WERI-Rb-1 (cell line): ENCODE measurements around the gene GAPDHS.

Source experiments
- DNase-seq: peaks from one replicate; pipeline ENCODE4 v3.0.0-alpha.2; 2020
- H3K27ac ChIP-seq: fragments of 250-450 bp; sonication (Bioruptor Pico); 2 replicates; pipeline ENCODE4 v1.5.1; 2020; ENCODE audit warnings: mild to moderate bottlenecking, moderate library complexity
- H3K27me3 ChIP-seq: fragments of 250-450 bp; sonication (Bioruptor Pico); 2 replicates; pipeline ENCODE4 v1.5.1; 2021; ENCODE audit warnings: mild to moderate bottlenecking, low read depth, moderate library complexity; ENCODE audit not compliant: insufficient read depth, severe bottlenecking
- H3K36me3 ChIP-seq: fragments of 250-450 bp; sonication (Bioruptor Pico); 2 replicates; pipeline ENCODE4 v1.5.1; 2020; ENCODE audit warnings: mild to moderate bottlenecking, moderate library complexity
- H3K4me3 ChIP-seq: 2 replicates; pipeline ENCODE4 v1.5.1; 2011; ENCODE audit warnings: low read depth, mild to moderate bottlenecking, control low read depth, low read length
- H3K9me3 ChIP-seq: fragments of 250-450 bp; sonication (Bioruptor Pico); 2 replicates; pipeline ENCODE4 v1.5.1; 2021; ENCODE audit warnings: mild to moderate bottlenecking, moderate library complexity; ENCODE audit not compliant: severe bottlenecking
- TF ChIP-seq, protein P1 (sequence below): IDR thresholded peaks from 2 replicates; pipeline ENCODE4 v1.5.1; 2011; ENCODE audit warnings: low read depth, mild to moderate bottlenecking, control low read depth, inconsistent platforms, low read length

GAPDHS gene

DNA sequence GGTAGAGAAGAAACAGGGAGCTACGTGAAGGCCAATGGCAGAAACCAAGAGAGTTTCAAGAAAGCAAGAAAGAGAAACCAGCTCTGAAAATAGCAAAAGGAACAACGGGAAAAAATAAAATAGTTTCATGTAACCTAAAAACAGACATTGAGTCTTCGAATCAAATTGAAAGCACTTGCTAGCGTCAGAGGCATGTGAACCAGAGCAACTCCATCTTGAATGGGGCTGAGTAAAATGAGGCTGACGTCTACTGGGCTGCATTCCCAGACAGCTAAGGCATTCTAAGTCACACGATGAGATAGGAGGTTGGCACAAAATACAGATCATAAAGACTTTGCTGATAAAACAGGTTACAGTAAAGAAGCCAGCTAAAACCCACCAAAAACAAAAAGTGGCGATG is 45.5 kb downstream of the GAPDHS start:
- Histone ChIP-seq H3K9me3 (peaks cover 13% of the 10 kb centered on the region), H3K27ac (no peak overlapping the region), H3K27me3 (no peaks in the 10 kb centered on the region), H3K36me3 (no peaks in the 10 kb centered on the region), H3K4me3 (no peak overlapping the region)
- DNase-seq: no peak
- TF ChIP-seq, protein P1, sequence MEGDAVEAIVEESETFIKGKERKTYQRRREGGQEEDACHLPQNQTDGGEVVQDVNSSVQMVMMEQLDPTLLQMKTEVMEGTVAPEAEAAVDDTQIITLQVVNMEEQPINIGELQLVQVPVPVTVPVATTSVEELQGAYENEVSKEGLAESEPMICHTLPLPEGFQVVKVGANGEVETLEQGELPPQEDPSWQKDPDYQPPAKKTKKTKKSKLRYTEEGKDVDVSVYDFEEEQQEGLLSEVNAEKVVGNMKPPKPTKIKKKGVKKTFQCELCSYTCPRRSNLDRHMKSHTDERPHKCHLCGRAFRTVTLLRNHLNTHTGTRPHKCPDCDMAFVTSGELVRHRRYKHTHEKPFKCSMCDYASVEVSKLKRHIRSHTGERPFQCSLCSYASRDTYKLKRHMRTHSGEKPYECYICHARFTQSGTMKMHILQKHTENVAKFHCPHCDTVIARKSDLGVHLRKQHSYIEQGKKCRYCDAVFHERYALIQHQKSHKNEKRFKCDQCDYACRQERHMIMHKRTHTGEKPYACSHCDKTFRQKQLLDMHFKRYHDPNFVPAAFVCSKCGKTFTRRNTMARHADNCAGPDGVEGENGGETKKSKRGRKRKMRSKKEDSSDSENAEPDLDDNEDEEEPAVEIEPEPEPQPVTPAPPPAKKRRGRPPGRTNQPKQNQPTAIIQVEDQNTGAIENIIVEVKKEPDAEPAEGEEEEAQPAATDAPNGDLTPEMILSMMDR: no peak

DNA sequence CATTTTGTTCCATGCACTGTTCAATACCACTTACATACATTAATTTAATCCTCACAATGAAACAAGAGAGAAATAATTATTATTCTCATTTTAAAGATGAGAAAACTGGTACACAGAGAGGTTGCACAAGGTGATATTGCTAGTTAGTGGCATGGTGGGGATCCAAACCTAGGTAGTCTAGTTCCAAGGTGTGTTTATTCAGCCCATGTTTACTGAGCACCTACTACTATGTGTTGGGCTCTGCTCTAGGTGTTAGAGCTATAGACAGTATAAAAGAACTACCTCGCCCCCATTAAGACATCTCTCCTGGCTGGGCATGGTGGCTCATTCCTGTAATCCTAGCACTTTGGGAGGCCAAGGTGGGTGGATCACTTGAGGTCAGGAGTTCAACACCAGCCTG is 49.5 kb downstream of the GAPDHS start:
- no peak overlapping the region for H3K4me3 ChIP-seq
- no peak for DNase-seq
- no peaks in the 10 kb centered on the region for H3K27me3 ChIP-seq
- TF ChIP-seq, protein P1: no peak
- H3K9me3 ChIP-seq: peaks cover 4% of the 10 kb centered on the region
- H3K27ac ChIP-seq: no peak overlapping the region
- no peaks in the 10 kb centered on the region for H3K36me3 ChIP-seq

DNA sequence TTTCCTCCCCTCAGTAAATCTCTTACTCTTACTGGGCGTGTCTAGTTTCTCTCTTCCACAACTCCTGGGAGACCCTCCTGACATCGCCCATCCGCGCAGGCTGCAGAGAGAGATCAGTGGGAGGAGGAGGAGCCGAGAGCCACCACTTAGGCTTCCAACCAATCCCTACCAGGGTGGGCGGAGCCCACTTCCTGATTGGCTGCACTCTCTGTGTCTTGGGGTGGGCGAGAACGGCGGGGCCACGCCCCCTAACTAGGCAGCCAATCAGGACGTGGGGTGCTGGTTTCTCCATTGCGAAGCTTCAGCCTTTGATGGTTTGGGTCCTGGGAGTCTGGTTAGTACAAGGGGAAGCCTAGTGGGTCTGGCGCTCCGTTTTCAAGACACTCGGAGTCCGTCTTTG is 52.6 kb downstream of the GAPDHS start, which contains the start of gene PMIS2:
PMIS2 (plus strand) TSS at position 326 of the 400 bp plus-strand sequence. CDS start 87 bp downstream, outside the sequence.
- Histone ChIP-seq H3K9me3 (no peaks in the 10 kb centered on the region), H3K27ac (no peak within 1 kb of the TSS), H3K36me3 (no peaks in the 10 kb centered on the region), H3K4me3 (no peak within 1 kb of the TSS), H3K27me3 (no peaks in the 10 kb centered on the region)
- peak; percentile 21 for DNase-seq
- TF ChIP-seq, protein P1: no peak

DNA sequence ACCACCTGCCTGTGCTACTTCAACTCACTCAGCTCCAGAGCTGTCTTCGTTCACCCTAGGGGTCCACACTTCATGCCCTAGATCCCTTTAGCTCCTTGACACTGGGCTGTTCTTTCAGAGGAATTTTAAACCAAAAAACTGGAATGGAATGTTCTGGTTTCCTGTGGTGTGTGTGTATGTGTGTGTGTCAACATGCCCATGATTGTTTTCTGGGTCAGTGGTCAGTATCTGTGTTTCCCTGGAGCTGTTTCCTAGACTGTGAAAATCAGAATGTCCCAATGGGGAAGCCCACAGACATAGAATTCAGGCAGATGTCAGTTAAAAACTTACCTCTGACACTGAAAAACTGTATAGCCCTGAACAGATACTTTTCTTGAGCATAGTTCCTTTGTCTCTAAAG is 54.1 kb downstream of the GAPDHS start:
- H3K27me3 ChIP-seq: no peaks in the 10 kb centered on the region
- H3K27ac ChIP-seq: no peak overlapping the region
- DNase-seq: no peak
- no peak overlapping the region for H3K4me3 ChIP-seq
- no peaks in the 10 kb centered on the region for H3K36me3 ChIP-seq
- TF ChIP-seq, protein P1: no peak
- no peaks in the 10 kb centered on the region for H3K9me3 ChIP-seq

DNA sequence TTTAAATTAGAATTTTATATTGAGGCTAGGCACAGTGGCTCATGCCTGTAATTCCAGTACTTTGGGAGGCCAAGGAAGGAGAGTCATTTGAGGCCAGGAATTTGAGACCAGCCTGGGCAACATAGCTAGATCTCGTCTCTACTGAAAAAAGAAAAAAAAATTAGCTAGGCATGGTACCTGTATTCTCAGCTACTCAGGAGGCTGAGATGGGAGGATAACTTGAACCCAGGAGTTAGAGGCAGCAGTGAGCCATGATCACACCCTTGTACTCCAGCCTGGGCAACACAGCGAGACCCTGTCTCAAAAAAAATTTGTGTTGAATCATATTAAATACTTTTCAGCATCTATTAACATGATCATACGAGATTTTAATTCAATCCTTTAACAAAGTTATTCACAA is 57.6 kb downstream of the GAPDHS start:
- H3K27me3 ChIP-seq: no peaks in the 10 kb centered on the region
- no peaks in the 10 kb centered on the region for H3K9me3 ChIP-seq
- no peak overlapping the region for H3K27ac ChIP-seq
- TF ChIP-seq, protein P1: no peak
- no peak for DNase-seq
- no peak overlapping the region for H3K4me3 ChIP-seq
- no peaks in the 10 kb centered on the region for H3K36me3 ChIP-seq

DNA sequence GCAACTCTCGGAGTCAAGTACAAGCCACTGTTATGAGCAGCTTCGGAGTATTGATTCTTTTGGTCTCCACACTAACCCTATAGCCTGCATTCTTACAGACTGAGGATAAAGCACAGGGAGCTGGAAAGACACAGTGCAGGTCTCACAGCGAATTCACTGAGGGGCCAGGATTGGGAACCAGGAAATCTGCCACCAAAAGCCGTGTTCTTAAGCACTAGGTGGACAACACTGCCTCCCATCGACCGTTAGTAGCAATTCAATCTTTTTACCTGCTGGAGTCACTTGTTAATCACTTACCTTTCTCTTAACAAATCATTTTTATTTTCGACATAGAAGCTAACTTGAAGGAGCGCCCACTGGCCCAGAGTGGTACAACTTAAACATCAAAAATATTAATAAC is 59.0 kb downstream of the GAPDHS start:
- Histone ChIP-seq H3K27me3 (no peaks in the 10 kb centered on the region), H3K36me3 (no peaks in the 10 kb centered on the region), H3K9me3 (no peaks in the 10 kb centered on the region), H3K27ac (no peak overlapping the region), H3K4me3 (no peak overlapping the region)
- DNase-seq: peak; percentile 29
- TF ChIP-seq, protein P1: peak; percentile 77
